Subcutaneous adipose tissue (tissue), 4 donors: ENCODE data around the gene CDK18. TPM values are rescaled to one million over a fixed set of nuclear protein-coding genes. Genes with fewer than 3 reads are reported as not detected.

Source experiments
- total RNA-seq, 4 donors: library from RNA; depleted of rRNA; stranded (reverse); fragments of >200 nt; gene quantifications; one replicate each; pipeline ENCODE4 v1.1.0, GENCODE V29; 2016
- TF ChIP-seq, protein P1 (sequence below): fragments of 450-650 bp; IDR thresholded peaks from one replicate; pipeline ENCODE4 v1.5.1; 2016; ENCODE audit warnings: low read depth, mild to moderate bottlenecking, control low read depth, antibody characterized with exemption, moderate library complexity

Gene CDK18
- total RNA-seq, 4 donors from 2014 or later: 1.6 to 7.8 (median 2.4) TPM

DNA sequence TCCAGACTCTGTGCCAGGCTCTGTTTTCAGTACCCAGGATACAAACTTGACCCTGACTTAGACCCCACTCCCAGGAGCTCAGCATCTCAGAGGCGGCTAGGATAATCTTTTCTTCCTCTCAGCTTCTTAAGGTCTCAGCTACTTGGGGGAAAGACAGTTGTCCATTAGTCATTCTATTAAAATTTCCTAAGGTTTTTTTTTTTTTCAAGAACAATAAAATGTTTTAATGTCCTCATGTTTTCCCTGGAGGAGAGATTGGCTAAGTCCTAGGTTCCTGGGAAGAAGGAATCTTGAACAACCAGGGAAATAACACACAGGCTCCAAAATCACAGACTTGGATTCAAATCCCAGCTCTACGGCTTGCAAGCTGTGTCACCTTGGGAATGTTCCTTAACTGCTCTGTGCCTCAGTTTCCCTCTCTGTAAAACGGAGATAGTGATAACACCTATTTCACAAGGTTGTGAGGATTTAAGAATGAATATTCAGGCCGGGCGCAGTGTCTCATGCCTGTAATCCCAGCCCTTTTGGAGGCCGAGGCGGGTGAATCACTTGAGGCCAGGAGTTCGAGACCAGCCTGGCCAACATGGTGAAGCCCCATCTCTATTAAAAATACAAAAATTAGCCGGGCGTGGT is 33.0 kb downstream of the CDK18 start:
- TF ChIP-seq, protein P1, sequence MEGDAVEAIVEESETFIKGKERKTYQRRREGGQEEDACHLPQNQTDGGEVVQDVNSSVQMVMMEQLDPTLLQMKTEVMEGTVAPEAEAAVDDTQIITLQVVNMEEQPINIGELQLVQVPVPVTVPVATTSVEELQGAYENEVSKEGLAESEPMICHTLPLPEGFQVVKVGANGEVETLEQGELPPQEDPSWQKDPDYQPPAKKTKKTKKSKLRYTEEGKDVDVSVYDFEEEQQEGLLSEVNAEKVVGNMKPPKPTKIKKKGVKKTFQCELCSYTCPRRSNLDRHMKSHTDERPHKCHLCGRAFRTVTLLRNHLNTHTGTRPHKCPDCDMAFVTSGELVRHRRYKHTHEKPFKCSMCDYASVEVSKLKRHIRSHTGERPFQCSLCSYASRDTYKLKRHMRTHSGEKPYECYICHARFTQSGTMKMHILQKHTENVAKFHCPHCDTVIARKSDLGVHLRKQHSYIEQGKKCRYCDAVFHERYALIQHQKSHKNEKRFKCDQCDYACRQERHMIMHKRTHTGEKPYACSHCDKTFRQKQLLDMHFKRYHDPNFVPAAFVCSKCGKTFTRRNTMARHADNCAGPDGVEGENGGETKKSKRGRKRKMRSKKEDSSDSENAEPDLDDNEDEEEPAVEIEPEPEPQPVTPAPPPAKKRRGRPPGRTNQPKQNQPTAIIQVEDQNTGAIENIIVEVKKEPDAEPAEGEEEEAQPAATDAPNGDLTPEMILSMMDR: no peak

DNA sequence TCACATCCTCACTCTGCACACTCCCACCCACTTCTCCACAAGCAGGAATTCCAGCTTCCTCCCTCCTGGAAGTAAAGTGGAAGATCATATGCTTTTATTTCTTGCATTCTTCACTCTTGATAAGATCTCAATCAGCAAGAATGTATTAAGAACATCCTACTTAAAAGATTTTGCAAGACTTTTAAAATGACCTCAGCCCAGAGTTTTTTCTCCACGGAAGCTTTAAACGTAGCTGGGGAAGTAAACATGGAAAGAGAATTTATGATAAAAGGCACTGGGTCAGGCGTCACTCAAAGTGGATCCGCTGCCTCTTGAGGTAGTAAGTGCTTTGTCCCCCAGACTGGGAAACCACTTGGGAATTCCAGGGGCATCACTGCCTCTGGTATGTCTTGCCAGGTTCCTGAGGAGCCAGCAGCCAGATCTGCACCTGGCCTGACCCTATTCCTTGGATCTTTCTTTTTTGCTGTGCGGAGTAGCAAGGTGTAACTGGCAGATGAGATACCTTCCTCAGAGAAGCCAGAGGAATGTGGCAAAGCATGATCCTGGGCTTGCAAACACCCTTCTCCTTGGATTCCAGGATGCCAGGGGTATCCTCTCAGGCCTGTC is 33.9 kb downstream of the CDK18 start:
- TF ChIP-seq, protein P1: no peak

DNA sequence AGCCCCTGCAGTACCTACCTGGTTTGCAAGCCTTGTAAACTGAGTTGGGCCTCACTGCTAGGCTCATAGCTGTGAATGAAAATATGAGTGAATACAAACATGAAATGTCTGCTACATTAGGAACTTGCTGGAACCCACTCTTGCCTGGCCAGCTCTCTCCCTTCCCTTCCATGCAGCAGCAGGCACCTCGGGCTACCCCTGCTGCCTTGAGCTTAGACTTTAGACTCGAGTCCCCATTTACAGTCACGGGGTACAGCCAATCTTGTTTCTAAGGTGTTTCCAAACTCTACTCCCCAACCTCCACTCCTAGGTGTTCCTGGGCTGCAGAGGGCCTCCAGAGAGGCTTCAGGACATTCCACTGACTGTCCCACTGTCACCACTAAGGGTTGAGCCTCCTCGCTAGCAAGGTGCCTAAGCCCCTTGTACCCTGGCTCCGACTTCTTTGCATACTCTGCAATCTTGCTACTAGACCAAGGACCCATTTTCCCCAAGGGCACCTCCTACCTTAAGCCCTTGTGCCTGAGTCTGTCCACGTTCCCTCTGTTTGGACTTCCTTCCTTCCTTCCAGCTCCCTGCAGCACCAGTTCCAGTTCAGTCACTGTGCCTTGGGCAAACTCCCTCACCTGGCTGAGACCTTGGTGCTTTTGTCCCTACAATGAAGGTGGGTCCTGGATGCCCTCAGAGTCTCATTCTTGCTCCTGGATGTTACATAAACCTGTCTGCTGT is 36.9 kb downstream of the CDK18 start:
- TF ChIP-seq, protein P1: no peak

DNA sequence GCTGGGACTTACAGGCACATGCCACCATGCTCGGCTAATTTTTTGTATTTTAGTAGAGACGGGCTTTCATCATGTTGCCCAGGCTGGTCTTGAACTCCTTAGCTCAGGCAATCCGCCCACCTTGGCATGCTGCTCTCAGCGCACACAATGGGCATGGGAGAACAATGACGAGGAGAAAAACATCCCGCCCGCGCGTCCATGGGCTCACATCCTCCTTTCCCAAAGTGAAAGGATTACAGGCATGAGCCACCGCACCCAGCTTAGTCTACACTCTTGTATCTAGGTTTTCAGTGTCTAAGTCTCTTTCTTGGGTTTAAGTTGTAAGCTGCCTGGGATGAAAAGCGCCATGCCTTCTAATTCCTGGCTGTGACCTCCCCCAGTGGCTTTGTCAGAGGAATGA is 37.9 kb downstream of the CDK18 start:
- TF ChIP-seq, protein P1: no peak

DNA sequence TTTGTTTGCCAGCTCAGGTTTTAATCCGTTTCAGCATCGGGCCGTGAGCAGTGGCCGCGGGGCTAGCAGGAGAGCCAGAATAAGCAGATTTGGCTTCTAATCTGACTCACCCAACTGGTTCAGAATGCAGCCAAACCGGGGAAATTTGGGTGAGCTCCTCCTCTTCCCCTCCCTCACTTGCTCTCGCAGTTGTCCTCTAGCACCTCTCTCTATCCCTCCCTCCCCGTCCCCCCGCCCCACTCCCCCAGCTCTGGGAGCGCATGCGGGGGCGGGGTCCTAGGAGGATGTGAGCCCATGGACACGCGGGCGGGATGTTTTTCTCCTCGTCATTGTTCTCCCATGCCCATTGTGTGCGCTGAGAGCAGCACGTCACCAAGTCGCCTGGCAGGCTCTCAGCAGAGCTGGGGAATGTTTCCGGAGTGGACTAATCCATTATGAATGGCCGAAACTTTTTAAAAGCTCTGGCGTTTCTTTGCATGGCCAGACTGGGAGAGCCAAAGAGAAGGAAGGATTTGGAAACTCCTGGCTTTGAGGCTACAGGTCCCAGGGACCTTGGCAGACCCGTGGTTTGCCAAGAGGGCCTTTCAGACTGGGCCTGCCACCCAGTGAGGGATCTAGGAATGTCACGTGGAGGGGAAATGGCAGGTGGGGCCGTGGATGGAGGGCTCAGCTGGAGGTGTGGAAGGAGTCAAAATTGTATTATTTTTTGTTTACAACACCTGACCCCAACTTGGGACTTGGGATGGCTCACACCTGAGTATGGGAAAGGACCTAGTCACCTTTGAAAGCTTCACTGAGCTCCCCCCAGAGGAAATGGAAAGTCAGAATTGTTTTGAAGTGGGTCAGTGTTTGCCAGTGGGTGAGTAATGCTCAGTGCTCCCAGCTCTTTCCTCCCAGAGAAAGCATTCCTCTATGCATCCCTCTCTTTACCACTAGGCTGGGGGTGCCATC is 39.2 kb downstream of the CDK18 start:
- TF ChIP-seq, protein P1: no peak

DNA sequence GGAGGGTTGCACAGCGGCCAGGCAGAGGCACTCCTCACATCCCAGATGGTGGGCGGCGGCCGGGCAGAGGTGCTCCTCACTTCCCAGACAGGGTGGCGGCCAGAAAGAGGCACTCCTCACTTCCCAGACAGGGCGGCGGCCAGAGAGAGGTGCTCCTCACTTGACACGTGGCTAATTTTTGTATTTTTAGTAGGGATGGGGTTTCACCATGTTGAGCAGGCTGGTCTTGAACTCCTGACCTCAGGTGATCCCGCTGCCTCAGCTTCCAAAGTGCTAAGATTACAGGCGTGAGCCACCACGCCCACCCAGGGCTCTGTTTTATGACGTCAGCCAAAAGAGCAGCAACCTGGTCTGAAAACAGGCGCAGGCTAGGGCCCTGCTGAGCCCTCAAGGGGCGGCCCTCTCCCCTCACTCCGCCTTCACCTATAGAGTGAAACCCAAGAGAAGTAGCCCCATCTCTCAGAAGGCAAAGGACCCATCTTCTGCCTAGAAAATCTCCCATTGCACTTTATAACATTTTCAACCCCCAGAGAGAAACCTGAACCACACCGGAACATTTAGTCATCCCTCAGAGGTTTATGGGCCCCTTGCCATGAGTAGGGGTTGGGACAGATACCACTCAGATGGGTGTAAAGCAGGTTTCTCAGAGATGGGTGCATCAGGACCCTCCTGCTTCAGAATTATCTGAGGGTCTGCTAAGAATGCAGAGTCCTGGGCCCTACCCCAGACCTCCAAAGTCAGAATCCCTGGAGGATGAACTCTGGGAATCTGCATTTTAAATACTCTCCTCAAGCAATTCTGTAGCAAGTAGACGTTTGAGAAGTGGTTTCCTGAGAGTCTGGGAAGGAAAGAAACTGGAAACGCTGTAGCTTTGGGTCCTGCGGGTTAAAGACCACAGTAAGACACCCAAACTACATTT is 40.8 kb downstream of the CDK18 start:
- TF ChIP-seq, protein P1: no peak
